ENCODE measurements around the gene DUT. TPM values are rescaled to one million over a fixed set of nuclear protein-coding genes. Genes with fewer than 3 reads are reported as not detected.

The DUT gene
- total RNA-seq, 1 donor from 2014 or later, result 244 TPM

DNA sequence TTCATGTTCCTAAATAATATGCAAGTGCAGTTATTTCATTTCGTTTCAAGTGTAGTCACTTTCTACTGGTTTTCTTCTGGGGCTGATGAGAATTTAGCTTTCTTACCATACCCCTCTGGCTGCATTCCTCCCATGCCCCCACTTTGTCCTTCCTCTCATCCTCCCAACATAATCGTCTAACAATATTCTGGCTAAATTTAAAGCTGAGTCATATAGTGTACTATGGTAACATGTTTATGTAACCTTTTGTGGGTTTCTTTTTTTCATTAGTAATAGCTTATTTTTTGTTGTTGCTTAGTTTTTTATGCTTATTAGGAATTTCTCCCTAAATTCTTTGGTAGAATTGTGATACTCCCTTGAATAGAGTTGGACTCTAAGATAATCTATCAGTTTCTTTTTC lies 30.5 kb downstream of the DUT start:
- H3K4me3 Mint-ChIP-seq, result no peak overlapping the region
- DNase-seq (ENCODE audit: low spot score), result no peak
- H3K36me3 Mint-ChIP-seq (ENCODE audit: low read depth), result no peaks in the 10 kb centered on the region
- H3K27me3 Mint-ChIP-seq (ENCODE audit: insufficient read depth), result peaks cover 11% of the 10 kb centered on the region
- peaks cover 9% of the 10 kb centered on the region for H3K4me1 Mint-ChIP-seq (ENCODE audit: low read depth)
- intact Hi-C loops (cut with micrococcal nuclease), result no loop called here
- no peak overlapping the region for H3K27ac Mint-ChIP-seq
- no peaks in the 10 kb centered on the region for H3K9me3 Mint-ChIP-seq

GRCh38 chr15:48363474-48363873 lies 32.2 kb downstream of the DUT start:
- Mint-ChIP-seq H3K4me1 (ENCODE audit: low read depth) (peaks cover 4% of the 10 kb centered on the region), H3K36me3 (ENCODE audit: low read depth) (no peaks in the 10 kb centered on the region), H3K4me3 (no peak overlapping the region), H3K27ac (no peak overlapping the region), H3K9me3 (no peaks in the 10 kb centered on the region), H3K27me3 (ENCODE audit: insufficient read depth) (peaks cover 16% of the 10 kb centered on the region)
- intact Hi-C loops (cut with micrococcal nuclease), result no loop called here
- no peak for DNase-seq (ENCODE audit: low spot score)

DNA sequence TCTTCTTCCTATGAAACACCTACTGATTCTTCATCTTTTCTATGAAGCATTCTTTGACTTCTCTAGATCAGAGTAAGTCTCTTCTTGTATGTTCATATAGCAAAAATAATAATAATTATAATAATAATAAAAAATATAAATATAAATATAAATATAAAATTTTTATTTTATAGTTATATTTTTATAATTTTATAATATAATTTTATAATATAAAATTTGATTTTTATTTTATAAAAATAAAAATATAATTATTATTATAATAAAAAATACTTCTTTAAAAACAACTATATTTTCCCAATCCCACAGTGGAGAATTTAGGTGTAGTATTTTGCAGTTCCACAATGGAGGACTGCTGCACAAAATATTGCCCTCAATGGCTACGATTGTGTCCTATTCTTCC lies 34.3 kb downstream of the DUT start:
- no peak for DNase-seq (ENCODE audit: low spot score)

GRCh38 chr15:48366584-48367312 lies 35.5 kb downstream of the DUT start:
- H3K27me3 Mint-ChIP-seq (ENCODE audit: insufficient read depth), result peaks cover 23% of the 10 kb centered on the region
- no peak overlapping the region for H3K4me3 Mint-ChIP-seq
- H3K4me1 Mint-ChIP-seq (ENCODE audit: low read depth), result no peaks in the 10 kb centered on the region
- no peaks in the 10 kb centered on the region for H3K36me3 Mint-ChIP-seq (ENCODE audit: low read depth)
- no peak for DNase-seq (ENCODE audit: low spot score)
- H3K27ac Mint-ChIP-seq, result no peak overlapping the region
- intact Hi-C loops (cut with micrococcal nuclease), result no loop called here
- H3K9me3 Mint-ChIP-seq, result no peaks in the 10 kb centered on the region

More for the DNA sequence above, 34.3 kb downstream of the DUT start:
- H3K4me1 Mint-ChIP-seq (ENCODE audit: low read depth), result no peaks in the 10 kb centered on the region
- H3K36me3 Mint-ChIP-seq (ENCODE audit: low read depth), result no peaks in the 10 kb centered on the region
- intact Hi-C loops (cut with micrococcal nuclease), result no loop called here
- H3K27me3 Mint-ChIP-seq (ENCODE audit: insufficient read depth), result peaks cover 16% of the 10 kb centered on the region
- no peak overlapping the region for H3K4me3 Mint-ChIP-seq
- no peak overlapping the region for H3K27ac Mint-ChIP-seq
- no peaks in the 10 kb centered on the region for H3K9me3 Mint-ChIP-seq

DNA sequence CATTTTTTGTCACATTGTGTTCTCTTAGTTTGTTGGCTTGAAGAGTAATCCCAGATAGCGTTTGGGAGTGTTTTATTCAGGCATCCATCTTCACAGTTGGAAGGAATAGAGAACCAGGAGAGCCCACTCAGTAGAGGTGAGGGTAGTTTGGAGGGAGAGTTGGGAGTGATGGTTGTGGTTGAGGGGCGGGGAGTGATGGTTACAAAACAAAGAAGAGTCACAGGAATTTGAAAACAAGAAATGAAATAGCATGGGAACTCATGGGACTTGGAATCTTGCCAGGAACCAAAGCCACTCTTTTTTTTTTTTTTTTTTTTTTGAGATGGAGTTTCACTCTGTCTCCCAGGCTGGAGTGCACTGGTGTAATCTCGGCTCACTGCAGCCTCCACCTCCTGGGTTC lies 36.3 kb downstream of the DUT start:
- intact Hi-C loops (cut with micrococcal nuclease), result no loop called here
- Mint-ChIP-seq H3K27ac (no peak overlapping the region), H3K27me3 (ENCODE audit: insufficient read depth) (peaks cover 23% of the 10 kb centered on the region), H3K9me3 (no peaks in the 10 kb centered on the region), H3K36me3 (ENCODE audit: low read depth) (no peaks in the 10 kb centered on the region), H3K4me3 (no peak overlapping the region), H3K4me1 (ENCODE audit: low read depth) (no peaks in the 10 kb centered on the region)
- DNase-seq (ENCODE audit: low spot score), result no peak

GRCh38 chr15:48370460-48370859 lies 39.2 kb downstream of the DUT start:
- no peaks in the 10 kb centered on the region for H3K36me3 Mint-ChIP-seq (ENCODE audit: low read depth)
- H3K27me3 Mint-ChIP-seq (ENCODE audit: insufficient read depth), result peaks cover 28% of the 10 kb centered on the region
- H3K4me3 Mint-ChIP-seq, result no peak overlapping the region
- no peaks in the 10 kb centered on the region for H3K4me1 Mint-ChIP-seq (ENCODE audit: low read depth)
- H3K9me3 Mint-ChIP-seq, result no peaks in the 10 kb centered on the region
- DNase-seq (ENCODE audit: low spot score), result no peak
- intact Hi-C loops (cut with micrococcal nuclease), result no loop called here
- no peak overlapping the region for H3K27ac Mint-ChIP-seq

DNA sequence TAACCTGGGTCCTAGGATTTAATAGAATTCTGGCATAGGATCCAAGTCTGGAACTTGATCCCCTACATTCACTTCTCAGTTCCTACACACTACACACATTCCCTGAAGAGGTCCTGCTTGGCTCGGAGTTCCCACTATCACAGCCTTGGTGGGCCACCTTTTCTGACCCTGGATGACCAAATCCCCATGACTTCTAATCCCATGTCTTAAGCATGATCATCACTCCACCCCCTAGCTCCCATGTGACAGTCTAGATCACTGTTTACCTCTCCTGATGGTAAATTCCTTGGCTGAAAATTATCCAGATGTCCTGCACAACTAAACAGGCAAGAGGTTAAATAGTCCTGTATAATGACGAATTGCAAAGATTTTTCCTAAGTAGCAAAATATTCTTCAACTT lies 40.3 kb downstream of the DUT start:
- Mint-ChIP-seq H3K9me3 (no peaks in the 10 kb centered on the region), H3K4me3 (no peak overlapping the region), H3K27ac (no peak overlapping the region), H3K27me3 (ENCODE audit: insufficient read depth) (peaks cover 27% of the 10 kb centered on the region), H3K4me1 (ENCODE audit: low read depth) (no peaks in the 10 kb centered on the region), H3K36me3 (ENCODE audit: low read depth) (no peaks in the 10 kb centered on the region)
- intact Hi-C loops (cut with micrococcal nuclease), result no loop called here
- no peak for DNase-seq (ENCODE audit: low spot score)

DNA sequence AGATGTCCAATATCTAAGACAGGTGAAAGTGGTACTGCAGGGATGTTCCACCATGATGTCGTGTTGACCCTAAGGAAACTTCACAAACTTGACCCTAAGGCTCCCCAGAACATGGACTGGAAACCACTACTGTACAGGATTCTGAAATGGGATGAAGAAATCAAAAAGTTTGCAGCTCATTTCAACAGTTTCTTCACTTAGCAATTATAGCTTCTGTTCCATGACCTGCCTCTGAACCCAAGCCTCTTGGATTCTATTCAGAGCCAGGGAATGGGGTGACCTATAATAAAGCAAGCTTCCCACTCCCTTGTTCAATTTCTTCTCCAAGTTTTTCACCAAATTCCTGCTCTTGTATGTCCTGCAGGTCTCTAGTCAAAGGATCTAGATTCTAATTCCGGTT lies 40.7 kb downstream of the DUT start:
- intact Hi-C loops (cut with micrococcal nuclease), result no loop called here

GRCh38 chr15:48373821-48374451 lies 42.7 kb downstream of the DUT start:
- H3K9me3 Mint-ChIP-seq, result no peaks in the 10 kb centered on the region
- no peaks in the 10 kb centered on the region for H3K4me1 Mint-ChIP-seq (ENCODE audit: low read depth)
- H3K27me3 Mint-ChIP-seq (ENCODE audit: insufficient read depth), result peaks cover 16% of the 10 kb centered on the region
- DNase-seq (ENCODE audit: low spot score), result no peak
- H3K27ac Mint-ChIP-seq, result no peak overlapping the region
- H3K4me3 Mint-ChIP-seq, result no peak overlapping the region
- no peaks in the 10 kb centered on the region for H3K36me3 Mint-ChIP-seq (ENCODE audit: low read depth)
- intact Hi-C loops (cut with micrococcal nuclease), result no loop called here

More for the DNA sequence above, 40.7 kb downstream of the DUT start:
- peaks cover 23% of the 10 kb centered on the region for H3K27me3 Mint-ChIP-seq (ENCODE audit: insufficient read depth)
- H3K27ac Mint-ChIP-seq, result no peak overlapping the region
- H3K9me3 Mint-ChIP-seq, result no peaks in the 10 kb centered on the region
- H3K4me3 Mint-ChIP-seq, result no peak overlapping the region
- no peak for DNase-seq (ENCODE audit: low spot score)
- no peaks in the 10 kb centered on the region for H3K36me3 Mint-ChIP-seq (ENCODE audit: low read depth)
- H3K4me1 Mint-ChIP-seq (ENCODE audit: low read depth), result no peaks in the 10 kb centered on the region

- Mint-ChIP-seq H3K27ac (no peak overlapping the region), H3K4me3 (no peak overlapping the region), H3K36me3 (ENCODE audit: low read depth) (no peaks in the 10 kb centered on the region), H3K27me3 (ENCODE audit: insufficient read depth) (peaks cover 16% of the 10 kb centered on the region), H3K4me1 (ENCODE audit: low read depth) (no peaks in the 10 kb centered on the region), H3K9me3 (no peaks in the 10 kb centered on the region)
- intact Hi-C loops (cut with micrococcal nuclease), result no loop called here
- no peak for DNase-seq (ENCODE audit: low spot score)
Measured at GRCh38 chr15:48374472-48374871, 43.2 kb downstream of the DUT start.

DNA sequence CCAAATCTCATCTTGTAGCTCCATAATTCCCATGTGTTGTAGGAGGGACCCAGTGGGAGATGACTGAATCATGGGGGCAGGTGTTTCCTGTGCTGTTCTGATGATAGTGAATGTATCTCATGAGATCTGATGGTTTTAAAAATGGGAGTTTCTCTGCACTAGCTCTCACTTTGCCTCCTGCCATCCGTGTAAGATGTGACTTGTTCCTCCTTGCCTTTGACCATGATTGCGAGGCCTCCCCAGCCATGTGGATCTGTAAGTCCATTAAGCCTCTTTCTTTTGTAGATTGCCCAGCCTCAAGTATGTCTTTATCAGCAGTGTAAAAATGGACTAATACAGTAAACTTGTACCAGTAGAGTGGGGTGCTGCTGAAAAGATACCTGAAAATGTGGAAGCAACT lies 44.5 kb downstream of the DUT start:
- Mint-ChIP-seq H3K27ac (no peak overlapping the region), H3K36me3 (ENCODE audit: low read depth) (no peaks in the 10 kb centered on the region), H3K4me1 (ENCODE audit: low read depth) (no peaks in the 10 kb centered on the region), H3K27me3 (ENCODE audit: insufficient read depth) (peaks cover 16% of the 10 kb centered on the region), H3K4me3 (no peak overlapping the region), H3K9me3 (no peaks in the 10 kb centered on the region)
- no peak for DNase-seq (ENCODE audit: low spot score)
- intact Hi-C loops (cut with micrococcal nuclease), result no loop called here

DNA sequence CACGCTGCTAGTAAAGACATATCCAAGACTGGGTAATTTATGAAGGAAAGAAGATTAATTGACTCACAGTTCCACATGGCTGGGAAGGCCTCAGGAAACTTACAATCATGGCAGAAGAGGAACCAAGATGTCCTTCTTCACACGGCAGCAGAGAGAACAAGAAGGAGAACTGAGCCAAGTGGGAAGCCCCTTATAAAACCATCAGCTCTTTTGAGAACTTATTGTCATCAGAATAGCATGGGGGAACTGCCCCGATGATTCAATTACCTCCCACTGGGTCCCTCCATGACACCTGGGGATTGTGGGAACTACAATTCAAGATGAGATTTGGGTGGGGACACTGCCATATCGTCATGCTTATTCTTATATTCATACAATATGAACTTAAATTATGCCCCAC lies 49.0 kb downstream of the DUT start:
- no peaks in the 10 kb centered on the region for H3K4me1 Mint-ChIP-seq (ENCODE audit: low read depth)
- H3K9me3 Mint-ChIP-seq, result no peaks in the 10 kb centered on the region

GRCh38 chr15:48381861-48382260 lies 50.6 kb downstream of the DUT start:
- Mint-ChIP-seq H3K4me1 (ENCODE audit: low read depth) (no peaks in the 10 kb centered on the region), H3K4me3 (no peak overlapping the region), H3K36me3 (ENCODE audit: low read depth) (no peaks in the 10 kb centered on the region), H3K9me3 (no peaks in the 10 kb centered on the region), H3K27ac (no peak overlapping the region), H3K27me3 (ENCODE audit: insufficient read depth) (peaks cover 5% of the 10 kb centered on the region)
- intact Hi-C loops (cut with micrococcal nuclease), result no loop called here
- DNase-seq (ENCODE audit: low spot score), result no peak

More for the DNA sequence above, 49.0 kb downstream of the DUT start:
- no peak overlapping the region for H3K4me3 Mint-ChIP-seq
- intact Hi-C loops (cut with micrococcal nuclease), result no loop called here
- H3K27ac Mint-ChIP-seq, result no peak overlapping the region
- H3K36me3 Mint-ChIP-seq (ENCODE audit: low read depth), result no peaks in the 10 kb centered on the region
- no peak for DNase-seq (ENCODE audit: low spot score)
- peaks cover 7% of the 10 kb centered on the region for H3K27me3 Mint-ChIP-seq (ENCODE audit: insufficient read depth)
